ENCODE measurements around the gene NPAS4.
"Not testable (repeated sequence)": the region's sequence is repeated elsewhere in the genome, so short reads cannot be mapped to it uniquely, and the experiment has no call there.

NPAS4 gene

GRCh38 chr11:66457826-66458225, 37.0 kb downstream of the NPAS4 start:
- no peak for DNase-seq

DNA sequence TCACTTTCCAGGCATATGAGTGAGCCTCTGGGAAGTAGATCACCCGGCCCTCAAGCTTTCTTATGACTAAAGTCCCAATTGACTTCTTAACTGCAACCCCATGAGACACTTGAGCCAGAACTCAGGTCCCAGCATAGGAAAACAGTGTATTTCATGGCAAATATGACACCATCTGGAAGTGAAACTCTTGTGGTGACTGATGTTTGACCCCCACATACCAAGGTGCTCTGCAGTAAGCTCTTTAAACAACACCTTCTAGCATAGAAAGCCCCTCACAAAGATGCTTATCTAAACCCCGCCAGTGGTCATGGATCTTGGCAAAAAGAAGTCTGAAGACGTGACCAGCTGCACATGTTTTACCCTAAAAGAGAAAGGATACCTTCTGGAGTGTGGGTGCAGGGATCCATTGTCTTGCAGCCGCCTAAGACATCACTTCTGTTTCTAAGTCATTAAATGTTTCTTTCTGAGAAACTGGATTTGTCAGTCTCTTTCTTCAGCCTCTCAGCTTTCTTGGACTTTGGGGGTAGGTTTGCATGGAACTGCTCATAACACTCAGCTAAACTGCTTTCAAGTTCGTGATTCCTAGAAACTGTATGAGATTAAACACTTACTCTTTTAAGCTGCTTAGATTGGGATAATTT, 38.4 kb downstream of the NPAS4 start:
- DNase-seq, result peak; percentile 50

GRCh38 chr11:66462010-66462409, 41.2 kb downstream of the NPAS4 start:
- DNase-seq, result no peak

- DNase-seq, result no peak
Observed at GRCh38 chr11:66462911-66463310, 42.1 kb downstream of the NPAS4 start.

- DNase-seq, result not testable (repeated sequence)
Observed at GRCh38 chr11:66464116-66464515, 43.3 kb downstream of the NPAS4 start.

DNA sequence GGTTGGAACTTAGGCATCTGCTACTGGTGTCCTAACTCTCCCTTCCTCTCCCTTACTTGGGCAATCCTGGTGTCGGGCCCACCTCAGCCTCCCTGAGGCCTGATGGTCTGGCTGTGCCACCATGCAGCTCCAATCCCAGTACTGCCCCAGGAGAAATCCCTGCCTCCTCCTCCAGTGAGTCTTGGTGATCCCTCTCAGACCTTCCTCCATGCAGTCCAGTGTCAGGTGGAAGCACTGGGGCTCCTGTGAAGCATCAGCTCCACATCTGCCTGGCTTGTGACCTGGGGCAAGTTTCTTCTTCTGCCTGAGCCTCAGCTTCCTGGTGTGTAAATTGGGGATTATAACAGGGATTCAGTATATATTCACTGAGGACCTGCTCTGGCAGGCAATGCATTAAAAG, 44.1 kb downstream of the NPAS4 start:
- no peak for DNase-seq

DNA sequence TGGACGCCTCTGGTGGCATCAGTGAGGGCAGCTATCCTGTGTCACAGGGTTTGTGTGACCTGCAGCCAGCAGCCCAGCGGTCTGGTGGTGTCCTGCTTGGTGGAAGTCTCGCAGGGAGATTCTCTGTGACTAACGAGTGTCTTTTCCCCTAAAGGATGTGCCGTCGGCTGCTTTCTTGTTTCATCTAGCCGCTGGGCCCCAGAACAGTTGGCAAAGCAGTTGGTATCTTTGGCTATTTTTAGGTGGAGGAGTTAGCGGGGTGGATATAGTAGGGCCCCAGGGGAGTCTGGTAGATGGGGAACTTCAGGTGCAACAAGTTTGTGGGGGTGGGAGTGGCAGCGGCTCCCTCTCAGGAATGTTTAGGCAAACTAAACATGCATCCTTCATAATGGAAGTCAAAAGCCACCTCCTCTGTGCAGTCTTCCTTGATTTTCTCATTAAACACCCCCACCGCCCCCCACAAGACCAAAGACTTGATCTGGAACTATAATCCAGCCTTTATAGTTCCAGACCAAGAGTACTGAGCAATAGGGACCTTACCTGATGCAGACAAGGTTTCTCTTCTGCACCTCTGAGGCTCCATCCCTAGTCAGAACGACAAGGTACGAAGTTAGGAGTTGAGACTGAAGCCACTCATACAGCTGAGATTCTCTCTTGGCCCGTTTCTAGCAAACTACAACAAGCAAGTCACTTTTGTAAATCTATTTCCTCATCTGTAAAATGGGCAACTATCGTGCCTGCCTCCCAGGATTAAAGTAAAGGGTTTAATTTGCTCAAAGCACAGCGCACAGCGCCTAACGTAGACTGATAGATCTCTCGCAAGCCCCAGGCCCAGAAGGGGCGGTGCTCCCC, 44.8 kb downstream of the NPAS4 start:
- DNase-seq, result peak; percentile 22

- DNase-seq, result peak; percentile 94
Observed at GRCh38 chr11:66466225-66467033, 45.6 kb downstream of the NPAS4 start, which contains the start of gene PELI3. Gene PELI3, plus strand, starts transcription at chr11:66466905. Its CDS starts 1,224 bp downstream, at chr11:66468129.

- DNase-seq, result peak; percentile 66
Observed at GRCh38 chr11:66467034-66467659, 46.3 kb downstream of the NPAS4 start.

DNA sequence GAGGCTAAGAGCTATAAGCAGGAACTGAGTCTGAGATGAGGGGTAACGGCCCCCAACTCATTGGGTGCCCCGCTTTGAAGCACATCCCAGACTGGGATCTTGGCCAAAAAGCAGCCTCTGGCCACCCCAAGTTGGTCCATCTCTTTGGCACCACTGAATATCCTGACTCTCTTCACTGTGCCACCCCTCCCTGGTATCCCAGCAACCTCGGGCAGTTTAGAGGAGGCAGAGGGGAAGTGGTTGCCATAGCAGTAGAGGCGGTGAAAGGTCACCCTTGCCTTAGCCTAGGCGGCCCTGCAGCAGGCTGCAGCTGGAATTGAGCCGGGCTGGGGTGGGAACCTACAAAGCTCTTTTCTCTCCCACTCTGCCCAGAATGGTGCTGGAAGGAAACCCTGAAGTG, 46.9 kb downstream of the NPAS4 start:
- peak; percentile 88 for DNase-seq

GRCh38 chr11:66468691-66469090, 47.9 kb downstream of the NPAS4 start:
- DNase-seq, result no peak

DNA sequence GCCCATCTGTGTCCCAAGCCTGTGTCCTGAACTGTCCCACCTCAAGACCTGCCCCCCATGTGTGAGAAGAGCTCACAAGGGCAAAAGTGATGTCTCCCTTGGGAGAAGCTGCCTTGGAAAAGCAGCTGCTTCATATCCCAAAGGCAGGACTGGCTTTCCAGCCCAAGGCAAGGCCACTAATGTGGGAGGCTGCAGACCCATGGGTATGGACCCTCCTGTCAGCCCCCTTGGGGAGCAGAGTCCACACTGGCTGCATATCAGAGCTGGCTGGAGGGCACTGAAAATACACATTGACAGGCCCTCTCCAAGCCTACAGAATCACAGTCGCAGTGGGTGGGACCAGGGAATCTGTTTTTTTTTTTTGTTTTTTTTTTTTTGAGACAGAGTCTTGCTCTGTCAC, 48.6 kb downstream of the NPAS4 start:
- DNase-seq, result no peak

DNA sequence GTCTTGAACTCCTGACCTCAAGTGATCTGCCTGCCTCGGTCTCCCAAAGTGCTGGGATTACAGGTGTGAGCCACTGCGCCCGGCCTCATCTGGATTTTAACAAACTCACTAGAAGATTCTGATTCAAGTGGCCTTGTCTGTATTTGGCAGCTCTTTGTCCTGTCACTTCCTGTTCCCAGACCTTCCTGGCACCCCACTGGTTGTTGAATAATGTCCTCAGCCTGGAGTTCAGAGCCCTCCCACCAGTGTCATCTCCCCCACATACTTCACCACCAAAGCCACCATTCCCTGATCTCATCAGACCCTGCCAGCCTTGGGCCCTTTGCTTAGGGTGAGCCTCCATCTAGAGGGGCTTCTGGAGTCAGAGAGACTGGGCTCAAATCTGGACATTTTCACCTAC, 49.2 kb downstream of the NPAS4 start:
- DNase-seq, result no peak

- no peak for DNase-seq
Observed at GRCh38 chr11:66471142-66471541, 50.3 kb downstream of the NPAS4 start.

- no peak for DNase-seq
Observed at GRCh38 chr11:66472054-66472453, 51.2 kb downstream of the NPAS4 start.

- DNase-seq, result no peak
Observed at GRCh38 chr11:66473167-66473566, 52.3 kb downstream of the NPAS4 start.

- DNase-seq, result no peak
Observed at GRCh38 chr11:66473608-66474515, 53.0 kb downstream of the NPAS4 start.

DNA sequence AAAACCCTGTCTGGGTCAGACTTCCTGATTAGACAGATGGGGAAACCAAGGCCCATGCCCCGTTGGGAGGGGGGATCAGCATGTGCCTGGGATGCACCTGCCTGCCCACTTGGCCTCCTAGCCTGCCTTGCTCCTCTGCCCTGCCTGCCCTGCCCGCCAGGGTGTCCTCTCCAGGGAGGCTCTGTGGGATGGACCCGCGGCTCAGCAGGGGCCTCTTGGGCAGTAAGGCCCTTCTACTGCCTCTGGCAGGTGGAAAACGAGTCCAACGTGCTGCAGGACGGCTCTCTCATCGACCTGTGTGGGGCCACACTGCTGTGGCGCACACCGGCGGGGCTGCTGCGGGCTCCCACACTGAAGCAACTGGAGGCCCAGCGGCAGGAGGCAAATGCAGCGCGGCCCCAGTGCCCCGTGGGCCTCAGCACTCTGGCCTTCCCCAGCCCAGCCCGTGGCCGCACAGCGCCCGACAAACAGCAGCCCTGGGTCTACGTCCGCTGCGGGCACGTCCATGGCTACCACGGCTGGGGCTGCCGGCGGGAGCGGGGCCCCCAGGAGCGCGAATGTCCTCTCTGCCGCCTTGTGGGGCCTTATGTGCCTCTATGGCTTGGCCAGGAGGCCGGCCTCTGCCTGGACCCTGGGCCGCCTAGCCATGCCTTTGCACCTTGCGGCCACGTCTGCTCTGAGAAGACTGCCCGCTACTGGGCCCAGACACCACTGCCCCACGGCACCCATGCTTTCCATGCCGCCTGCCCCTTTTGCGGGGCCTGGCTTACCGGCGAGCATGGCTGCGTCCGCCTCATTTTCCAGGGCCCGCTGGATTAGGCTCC, 54.7 kb downstream of the NPAS4 start:
- DNase-seq, result no peak

Measured in RPMI8226 (cell line).